NCI-H446 (cell line): ENCODE results near the gene MYL10.

Experiments used
- DNase-seq, 2 experiments: peaks; one replicate each; lab custom pipeline; 2025; lab: John Stamatoyannopoulos, UW

The MYL10 gene

DNA sequence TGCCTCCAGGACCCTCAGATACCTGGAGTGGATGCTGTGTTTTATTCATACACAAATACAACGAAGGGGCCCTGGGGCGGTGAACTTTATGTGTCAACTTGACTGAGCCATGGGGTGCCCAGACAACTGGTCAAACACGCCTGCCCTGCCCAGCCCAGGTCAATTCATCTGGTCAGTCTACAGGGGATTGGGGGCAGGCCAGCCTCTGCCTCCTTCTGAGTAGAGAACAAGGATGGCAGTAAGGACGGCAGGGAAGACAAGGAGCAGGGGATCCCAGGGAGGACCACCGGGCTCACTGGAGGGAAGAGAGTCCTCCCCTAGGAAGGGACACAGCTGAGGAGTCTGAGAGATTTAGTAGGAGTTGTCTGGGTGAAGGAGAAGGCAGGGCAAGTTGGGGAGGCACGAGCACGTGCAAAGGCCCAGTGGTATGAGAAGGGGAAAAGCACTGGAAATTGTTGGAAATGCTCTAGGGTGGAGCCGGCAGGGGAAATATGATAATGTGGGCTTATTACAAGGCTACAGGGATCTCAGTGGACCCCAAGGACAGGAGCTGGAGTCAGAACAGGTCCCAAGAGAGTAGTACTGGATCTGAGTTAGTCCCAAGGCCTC, 63.4 kb downstream of the MYL10 start:
- DNase-seq = no peak

DNA sequence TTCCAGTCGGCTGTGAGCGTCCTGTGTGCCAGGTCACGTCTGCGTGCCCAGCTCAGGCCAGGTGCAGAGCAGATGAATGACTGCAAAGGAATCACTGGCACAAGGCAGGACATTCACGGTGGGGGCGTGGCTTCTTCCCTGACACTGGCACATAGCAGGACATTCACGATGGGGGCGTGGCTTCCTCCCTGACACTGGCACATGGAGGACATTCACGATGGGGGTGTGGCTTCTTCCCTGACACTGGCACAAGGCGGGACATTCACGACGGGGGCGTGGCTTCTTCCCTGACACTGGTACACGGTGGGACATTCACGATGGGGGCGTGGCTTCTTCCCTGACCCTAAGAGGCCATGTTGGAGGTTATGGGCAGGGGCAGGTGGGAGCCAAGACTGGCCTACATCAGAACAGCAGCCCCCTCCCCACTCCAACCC, 64.3 kb downstream of the MYL10 start:
- DNase-seq = no peak

- no peak for DNase-seq
These were observed 64.9 kb downstream of the MYL10 start for GRCh38 chr7:101563943-101564777.
